Thyroid gland (tissue), 4 donors: ENCODE data around the gene LRRC4C.

Experiments used
- POLR2A ChIP-seq, 2 donors: fragments of 450-650 bp; IDR thresholded peaks; one replicate each; pipeline ENCODE4 v1.6.1; 2017; ENCODE audit warnings: antibody characterized with exemption in 2 of 2, mild to moderate bottlenecking in 2 of 2, moderate library complexity in 1 of 2
- TF ChIP-seq, protein P1 (sequence below), 6 experiments: fragments of 200-600 bp in 3 of 6; fragments of 450-650 bp in 3 of 6; sonication (generic) in 3 of 6; IDR thresholded peaks; one replicate each; pipeline ENCODE4 v1.5.1; 2016 to 2019; ENCODE audit warnings: antibody characterized with exemption in 6 of 6, mild to moderate bottlenecking in 2 of 6, inconsistent platforms in 1 of 6, moderate library complexity in 1 of 6

DNA sequence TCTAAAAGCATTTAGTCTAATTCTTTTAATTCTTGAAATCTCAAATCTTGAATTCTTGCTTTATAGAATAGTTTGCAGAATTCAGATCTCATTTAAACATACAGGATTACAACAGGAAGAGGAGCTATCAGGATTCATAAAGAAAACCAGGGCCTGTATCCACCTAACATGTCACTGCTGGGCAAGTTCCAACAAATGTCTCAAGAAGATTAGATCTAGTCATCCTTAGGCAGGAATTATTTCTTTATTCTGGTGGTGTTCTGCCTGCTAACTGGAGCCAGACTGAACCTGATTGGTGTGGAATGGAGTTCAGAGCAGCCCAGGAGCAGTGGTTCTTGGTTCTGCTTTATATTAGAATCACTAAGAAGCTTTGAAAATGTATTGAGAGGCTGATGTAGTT, 500.7 kb downstream of the LRRC4C start:
- TF ChIP-seq, protein P1, sequence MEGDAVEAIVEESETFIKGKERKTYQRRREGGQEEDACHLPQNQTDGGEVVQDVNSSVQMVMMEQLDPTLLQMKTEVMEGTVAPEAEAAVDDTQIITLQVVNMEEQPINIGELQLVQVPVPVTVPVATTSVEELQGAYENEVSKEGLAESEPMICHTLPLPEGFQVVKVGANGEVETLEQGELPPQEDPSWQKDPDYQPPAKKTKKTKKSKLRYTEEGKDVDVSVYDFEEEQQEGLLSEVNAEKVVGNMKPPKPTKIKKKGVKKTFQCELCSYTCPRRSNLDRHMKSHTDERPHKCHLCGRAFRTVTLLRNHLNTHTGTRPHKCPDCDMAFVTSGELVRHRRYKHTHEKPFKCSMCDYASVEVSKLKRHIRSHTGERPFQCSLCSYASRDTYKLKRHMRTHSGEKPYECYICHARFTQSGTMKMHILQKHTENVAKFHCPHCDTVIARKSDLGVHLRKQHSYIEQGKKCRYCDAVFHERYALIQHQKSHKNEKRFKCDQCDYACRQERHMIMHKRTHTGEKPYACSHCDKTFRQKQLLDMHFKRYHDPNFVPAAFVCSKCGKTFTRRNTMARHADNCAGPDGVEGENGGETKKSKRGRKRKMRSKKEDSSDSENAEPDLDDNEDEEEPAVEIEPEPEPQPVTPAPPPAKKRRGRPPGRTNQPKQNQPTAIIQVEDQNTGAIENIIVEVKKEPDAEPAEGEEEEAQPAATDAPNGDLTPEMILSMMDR (IDR thresholded peaks at IDR 0.05), result no peak
- no peak for TF ChIP-seq POLR2A (IDR thresholded peaks at IDR 0.05)
